BJ (cell line): ENCODE data around the gene PIBF1. TPM values are rescaled to one million over a fixed set of nuclear protein-coding genes. Genes with fewer than 3 reads are reported as not detected.

ENCODE experiments used
- CTCF ChIA-PET: fragments of 350-600 bp; formaldehyde crosslinking; extraction: SDS; loops from one replicate; lab custom pipeline; 2021; ENCODE audit warnings: antibody characterized with exemption, inconsistent platforms; lab: Yijun Ruan, JAX
- POLR2A ChIA-PET: fragments of 300-600 bp; sonication (Branson Sonifier 250); formaldehyde crosslinking; extraction: SDS; loops from one replicate; lab custom pipeline; 2021; ENCODE audit warnings: antibody characterized with exemption; lab: Charles Lee
- DNase-seq: peaks from one replicate; pipeline ENCODE4 v3.0.0-alpha.2; 2011; ENCODE audit warnings: low read depth
- H3K27me3 ChIP-seq: 2 replicates; pipeline ENCODE4 v1.6.0; 2011; ENCODE audit warnings: low read length; ENCODE audit not compliant: control insufficient read depth, insufficient read depth
- H3K36me3 ChIP-seq: 2 replicates; pipeline ENCODE4 v1.5.1; 2011; ENCODE audit warnings: low read length; ENCODE audit not compliant: control insufficient read depth, insufficient read depth
- H3K4me3 ChIP-seq: 2 replicates; pipeline ENCODE4 v1.5.1; 2011; ENCODE audit warnings: low read depth, mild to moderate bottlenecking, control low read depth, low read length
- polyA plus RNA-seq: library from polyadenylated mRNA; depleted of rRNA; stranded (reverse); fragments of >200 nt; gene quantifications from 2 replicates; pipeline ENCODE4 v1.2.3, GENCODE V29; 2011; rRNA removed
- small RNA-seq: library from RNA; depleted of rRNA; stranded (forward); fragments of <200 nt; gene quantifications from one replicate; pipeline ENCODE3, GENCODE V24; 2012; ENCODE audit warnings: low replicate concordance, low read depth; ENCODE audit not compliant: insufficient read length
- TF ChIP-seq, protein P1 (sequence below): IDR thresholded peaks from 2 replicates; pipeline ENCODE4 v1.5.1; 2011; ENCODE audit warnings: low read depth, mild to moderate bottlenecking, control low read depth, inconsistent platforms, low read length, moderate library complexity; ENCODE audit not compliant: insufficient read depth

The PIBF1 gene
- polyA plus RNA-seq, 1 experiment = 1.7 TPM

DNA sequence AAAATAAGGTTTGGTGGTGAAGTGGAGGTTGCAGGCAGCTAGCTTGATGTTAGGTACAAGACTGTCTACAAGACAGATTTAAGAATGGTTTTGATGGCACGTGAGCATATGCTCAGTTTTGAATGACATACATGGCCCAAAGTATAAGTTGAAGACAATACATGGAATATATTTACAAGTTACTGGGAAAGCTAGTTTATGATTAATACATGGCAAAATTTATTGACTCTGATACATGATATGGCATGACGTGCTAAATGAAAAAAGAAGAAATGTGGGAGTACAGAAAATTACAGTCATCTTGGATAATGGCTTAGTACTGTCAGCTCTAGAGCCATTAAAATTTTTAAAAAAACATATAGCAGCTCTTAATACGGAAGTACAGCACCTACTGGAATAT, 281.2 kb downstream of the PIBF1 start:
- CTCF ChIA-PET = interaction anchor here (1.0 kb wide), 1 partner anchor 223 kb away, joined by 3 read pairs; no protein-coding TSS in a partner anchor
- no peak overlapping the region for H3K4me3 ChIP-seq
- peaks cover 7% of the 10 kb centered on the region for H3K36me3 ChIP-seq
- no peak for DNase-seq
- POLR2A ChIA-PET = interaction anchor here (0.7 kb wide), 1 partner anchor 311 kb away, joined by 6 read pairs; no protein-coding TSS in a partner anchor
- TF ChIP-seq, protein P1, sequence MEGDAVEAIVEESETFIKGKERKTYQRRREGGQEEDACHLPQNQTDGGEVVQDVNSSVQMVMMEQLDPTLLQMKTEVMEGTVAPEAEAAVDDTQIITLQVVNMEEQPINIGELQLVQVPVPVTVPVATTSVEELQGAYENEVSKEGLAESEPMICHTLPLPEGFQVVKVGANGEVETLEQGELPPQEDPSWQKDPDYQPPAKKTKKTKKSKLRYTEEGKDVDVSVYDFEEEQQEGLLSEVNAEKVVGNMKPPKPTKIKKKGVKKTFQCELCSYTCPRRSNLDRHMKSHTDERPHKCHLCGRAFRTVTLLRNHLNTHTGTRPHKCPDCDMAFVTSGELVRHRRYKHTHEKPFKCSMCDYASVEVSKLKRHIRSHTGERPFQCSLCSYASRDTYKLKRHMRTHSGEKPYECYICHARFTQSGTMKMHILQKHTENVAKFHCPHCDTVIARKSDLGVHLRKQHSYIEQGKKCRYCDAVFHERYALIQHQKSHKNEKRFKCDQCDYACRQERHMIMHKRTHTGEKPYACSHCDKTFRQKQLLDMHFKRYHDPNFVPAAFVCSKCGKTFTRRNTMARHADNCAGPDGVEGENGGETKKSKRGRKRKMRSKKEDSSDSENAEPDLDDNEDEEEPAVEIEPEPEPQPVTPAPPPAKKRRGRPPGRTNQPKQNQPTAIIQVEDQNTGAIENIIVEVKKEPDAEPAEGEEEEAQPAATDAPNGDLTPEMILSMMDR = no peak
- no peaks in the 10 kb centered on the region for H3K27me3 ChIP-seq

DNA sequence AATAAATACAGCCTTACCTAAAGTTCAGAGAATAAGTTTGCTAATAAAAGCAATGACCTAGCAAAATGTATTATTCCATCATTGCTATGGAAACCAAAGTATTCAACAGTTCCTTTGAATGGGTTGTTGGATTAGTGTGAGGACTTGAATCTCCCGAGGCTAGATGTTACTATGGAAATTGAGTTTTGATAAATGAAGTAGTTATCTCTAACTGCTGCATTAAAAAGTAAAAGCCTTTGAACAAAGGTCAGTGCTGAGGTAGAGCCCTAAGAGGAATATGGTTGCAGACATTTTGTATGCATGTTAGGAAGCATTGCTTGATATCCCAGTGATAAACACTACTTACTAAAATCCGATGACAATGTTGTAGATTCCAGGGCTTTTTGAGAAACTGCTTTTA, 283.1 kb downstream of the PIBF1 start:
- DNase-seq = no peak
- TF ChIP-seq, protein P1 = no peak
- Histone ChIP-seq H3K4me3 (no peak overlapping the region), H3K27me3 (no peaks in the 10 kb centered on the region), H3K36me3 (peaks cover 7% of the 10 kb centered on the region)
- CTCF ChIA-PET = no interaction called here
- POLR2A ChIA-PET = no interaction called here

GRCh38 chr13:73065665-73066340, 283.9 kb downstream of the PIBF1 start:
- DNase-seq = no peak
- ChIA-PET CTCF (no interaction called here), POLR2A (no interaction called here)
- no peak overlapping the region for H3K4me3 ChIP-seq
- TF ChIP-seq, protein P1 = no peak
- no peaks in the 10 kb centered on the region for H3K27me3 ChIP-seq
- H3K36me3 ChIP-seq = peaks cover 7% of the 10 kb centered on the region

Small RNA genes within 50 kb of the gene (small RNA-seq; reads per million reads assigned to genes)
- gene RNU6-79P = not detected

Other genes starting within 250 kb of the PIBF1 start
- 3.3 and 6.3 TPM in 2 replicates for gene MZT1, start 54.5 kb upstream of the PIBF1 start, polyA plus RNA-seq
- gene BORA, start 54.2 kb upstream of the PIBF1 start, polyA plus RNA-seq = 2.0 and 3.9 TPM in 2 replicates
- 15.8 and 23.4 TPM in 2 replicates for gene DIS3, start 233 bp upstream of the PIBF1 start, polyA plus RNA-seq